ENCODE measurements around the gene FBXL13. TPM values are rescaled to one million over a fixed set of nuclear protein-coding genes. Genes with fewer than 3 reads are reported as not detected.
"Not testable (repeated sequence)": the region's sequence is repeated elsewhere in the genome, so short reads cannot be mapped to it uniquely, and the experiment has no call there.

FBXL13 gene
- total RNA-seq, 1 donor from 2014 or later: 3.7 TPM

GRCh38 chr7:103083210-103083609, 8.6 kb upstream of the FBXL13 start:
- no peaks in the 10 kb centered on the region for H3K4me1 ChIP-seq (ENCODE audit: control insufficient read depth in 3 of 3, insufficient read depth in 3 of 3, low read length in 3 of 3)
- no peaks in the 10 kb centered on the region for H3K9me3 ChIP-seq (ENCODE audit: control insufficient read depth in 3 of 3, low read length in 3 of 3)
- no peak overlapping the region for H3K4me3 ChIP-seq (ENCODE audit: low read length in 3 of 3)
- H3K9ac ChIP-seq (ENCODE audit: low read depth in 1 of 3, low read length in 3 of 3): no peak overlapping the region
- H3K36me3 ChIP-seq (ENCODE audit: control insufficient read depth in 3 of 3, insufficient read depth in 3 of 3, low read length in 3 of 3): peaks cover 11 to 25% (median 25%) of the 10 kb centered on the region in 3 donors
- no peak overlapping the region for H3K27ac ChIP-seq (ENCODE audit: low read depth, low read length)
- no peaks in the 10 kb centered on the region for H3K27me3 ChIP-seq (ENCODE audit: control insufficient read depth in 3 of 3, insufficient read depth in 3 of 3, low read length in 3 of 3)

GRCh38 chr7:103082497-103082896, 7.9 kb upstream of the FBXL13 start:
- Histone ChIP-seq H3K27ac (ENCODE audit: low read depth, low read length) (no peak overlapping the region), H3K27me3 (ENCODE audit: control insufficient read depth in 3 of 3, insufficient read depth in 3 of 3, low read length in 3 of 3) (no peaks in the 10 kb centered on the region), H3K36me3 (ENCODE audit: control insufficient read depth in 3 of 3, insufficient read depth in 3 of 3, low read length in 3 of 3) (peaks cover 11 to 25% (median 22%) of the 10 kb centered on the region in 3 donors), H3K9ac (ENCODE audit: low read depth in 1 of 3, low read length in 3 of 3) (no peak overlapping the region), H3K4me1 (ENCODE audit: control insufficient read depth in 3 of 3, insufficient read depth in 3 of 3, low read length in 3 of 3) (no peaks in the 10 kb centered on the region), H3K9me3 (ENCODE audit: control insufficient read depth in 3 of 3, low read length in 3 of 3) (no peaks in the 10 kb centered on the region), H3K4me3 (ENCODE audit: low read length in 3 of 3) (no peak overlapping the region)

- Histone ChIP-seq H3K27ac (ENCODE audit: low read depth, low read length) (no peak overlapping the region), H3K4me1 (ENCODE audit: control insufficient read depth in 3 of 3, insufficient read depth in 3 of 3, low read length in 3 of 3) (peaks cover 4 to 6% (median 6%) of the 10 kb centered on the region in 3 donors), H3K9me3 (ENCODE audit: control insufficient read depth in 3 of 3, low read length in 3 of 3) (no peaks in the 10 kb centered on the region), H3K27me3 (ENCODE audit: control insufficient read depth in 3 of 3, insufficient read depth in 3 of 3, low read length in 3 of 3) (no peaks in the 10 kb centered on the region), H3K4me3 (ENCODE audit: low read length in 3 of 3) (no peak overlapping the region), H3K36me3 (ENCODE audit: control insufficient read depth in 3 of 3, insufficient read depth in 3 of 3, low read length in 3 of 3) (peaks cover 11 to 17% (median 14%) of the 10 kb centered on the region in 3 donors), H3K9ac (ENCODE audit: low read depth in 1 of 3, low read length in 3 of 3) (no peak overlapping the region)
Observed at GRCh38 chr7:103080923-103081322, 6.3 kb upstream of the FBXL13 start.

- peaks cover 7 to 12% (median 10%) of the 10 kb centered on the region in 3 donors for H3K4me1 ChIP-seq (ENCODE audit: control insufficient read depth in 3 of 3, insufficient read depth in 3 of 3, low read length in 3 of 3)
- no peaks in the 10 kb centered on the region for H3K27me3 ChIP-seq (ENCODE audit: control insufficient read depth in 3 of 3, insufficient read depth in 3 of 3, low read length in 3 of 3)
- H3K27ac ChIP-seq (ENCODE audit: low read depth, low read length): no peak overlapping the region
- no peak overlapping the region for H3K4me3 ChIP-seq (ENCODE audit: low read length in 3 of 3)
- H3K36me3 ChIP-seq (ENCODE audit: control insufficient read depth in 3 of 3, insufficient read depth in 3 of 3, low read length in 3 of 3): peaks cover 10 to 13% (median 12%) of the 10 kb centered on the region in 3 donors
- H3K9ac ChIP-seq (ENCODE audit: low read depth in 1 of 3, low read length in 3 of 3): no peak overlapping the region
- no peaks in the 10 kb centered on the region for H3K9me3 ChIP-seq (ENCODE audit: control insufficient read depth in 3 of 3, low read length in 3 of 3)
Observed at GRCh38 chr7:103079836-103080235, 5.2 kb upstream of the FBXL13 start.

- H3K9me3 ChIP-seq (ENCODE audit: control insufficient read depth in 3 of 3, low read length in 3 of 3); H3K36me3 ChIP-seq (ENCODE audit: control insufficient read depth in 3 of 3, insufficient read depth in 3 of 3, low read length in 3 of 3); H3K9ac ChIP-seq (ENCODE audit: low read depth in 1 of 3, low read length in 3 of 3); H3K27ac ChIP-seq (ENCODE audit: low read depth, low read length); H3K4me3 ChIP-seq (ENCODE audit: low read length in 3 of 3); H3K27me3 ChIP-seq (ENCODE audit: control insufficient read depth in 3 of 3, insufficient read depth in 3 of 3, low read length in 3 of 3): not testable (repeated sequence)
- H3K4me1 ChIP-seq (ENCODE audit: control insufficient read depth in 3 of 3, insufficient read depth in 3 of 3, low read length in 3 of 3): peaks cover 12 to 22% (median 16%) of the 10 kb centered on the region in 3 donors
Observed at GRCh38 chr7:103078226-103078625, 3.6 kb upstream of the FBXL13 start.

- peaks cover 12 to 22% (median 16%) of the 10 kb centered on the region in 3 donors for H3K4me1 ChIP-seq (ENCODE audit: control insufficient read depth in 3 of 3, insufficient read depth in 3 of 3, low read length in 3 of 3)
- H3K4me3 ChIP-seq (ENCODE audit: low read length in 3 of 3): no peak overlapping the region
- H3K27ac ChIP-seq (ENCODE audit: low read depth, low read length): no peak overlapping the region
- no peaks in the 10 kb centered on the region for H3K27me3 ChIP-seq (ENCODE audit: control insufficient read depth in 3 of 3, insufficient read depth in 3 of 3, low read length in 3 of 3)
- no peaks in the 10 kb centered on the region for H3K36me3 ChIP-seq (ENCODE audit: control insufficient read depth in 3 of 3, insufficient read depth in 3 of 3, low read length in 3 of 3)
- no peak overlapping the region for H3K9ac ChIP-seq (ENCODE audit: low read depth in 1 of 3, low read length in 3 of 3)
- no peaks in the 10 kb centered on the region for H3K9me3 ChIP-seq (ENCODE audit: control insufficient read depth in 3 of 3, low read length in 3 of 3)
Observed at GRCh38 chr7:103077318-103077717, 2.7 kb upstream of the FBXL13 start.

- Histone ChIP-seq H3K27ac (ENCODE audit: low read depth, low read length) (no peak overlapping the region), H3K36me3 (ENCODE audit: control insufficient read depth in 3 of 3, insufficient read depth in 3 of 3, low read length in 3 of 3) (no peaks in the 10 kb centered on the region), H3K27me3 (ENCODE audit: control insufficient read depth in 3 of 3, insufficient read depth in 3 of 3, low read length in 3 of 3) (no peaks in the 10 kb centered on the region), H3K4me3 (ENCODE audit: low read length in 3 of 3) (no peak overlapping the region), H3K4me1 (ENCODE audit: control insufficient read depth in 3 of 3, insufficient read depth in 3 of 3, low read length in 3 of 3) (peaks cover 12 to 22% (median 16%) of the 10 kb centered on the region in 3 donors), H3K9me3 (ENCODE audit: control insufficient read depth in 3 of 3, low read length in 3 of 3) (no peaks in the 10 kb centered on the region), H3K9ac (ENCODE audit: low read depth in 1 of 3, low read length in 3 of 3) (no peak overlapping the region)
Observed at GRCh38 chr7:103076764-103077163, 2.2 kb upstream of the FBXL13 start.

GRCh38 chr7:103075337-103075918, 832 bp upstream of the FBXL13 start:
- H3K4me3 ChIP-seq (ENCODE audit: low read length in 3 of 3): peak overlapping the region; percentile 83 to 100 (median 99)
- peak overlapping the region; percentile 88 to 91 (median 88) for H3K9ac ChIP-seq (ENCODE audit: low read depth in 1 of 3, low read length in 3 of 3)
- no peaks in the 10 kb centered on the region for H3K27me3 ChIP-seq (ENCODE audit: control insufficient read depth in 3 of 3, insufficient read depth in 3 of 3, low read length in 3 of 3)
- H3K4me1 ChIP-seq (ENCODE audit: control insufficient read depth in 3 of 3, insufficient read depth in 3 of 3, low read length in 3 of 3): peaks cover 12 to 22% (median 16%) of the 10 kb centered on the region in 3 donors
- H3K36me3 ChIP-seq (ENCODE audit: control insufficient read depth in 3 of 3, insufficient read depth in 3 of 3, low read length in 3 of 3): no peaks in the 10 kb centered on the region
- no peaks in the 10 kb centered on the region for H3K9me3 ChIP-seq (ENCODE audit: control insufficient read depth in 3 of 3, low read length in 3 of 3)
- peak overlapping the region; percentile 76 for H3K27ac ChIP-seq (ENCODE audit: low read depth, low read length)

- peak overlapping the region; percentile 98 to 100 (median 99) for H3K4me3 ChIP-seq (ENCODE audit: low read length in 3 of 3)
- peak overlapping the region; percentile 76 for H3K27ac ChIP-seq (ENCODE audit: low read depth, low read length)
- peak overlapping the region; percentile 71 to 91 (median 84) for H3K9ac ChIP-seq (ENCODE audit: low read depth in 1 of 3, low read length in 3 of 3)
- no peaks in the 10 kb centered on the region for H3K36me3 ChIP-seq (ENCODE audit: control insufficient read depth in 3 of 3, insufficient read depth in 3 of 3, low read length in 3 of 3)
- peaks cover 12 to 22% (median 16%) of the 10 kb centered on the region in 3 donors for H3K4me1 ChIP-seq (ENCODE audit: control insufficient read depth in 3 of 3, insufficient read depth in 3 of 3, low read length in 3 of 3)
- no peaks in the 10 kb centered on the region for H3K27me3 ChIP-seq (ENCODE audit: control insufficient read depth in 3 of 3, insufficient read depth in 3 of 3, low read length in 3 of 3)
- H3K9me3 ChIP-seq (ENCODE audit: control insufficient read depth in 3 of 3, low read length in 3 of 3): no peaks in the 10 kb centered on the region
Observed at GRCh38 chr7:103073989-103074518, 542 bp downstream of the FBXL13 start.

- Histone ChIP-seq H3K27me3 (ENCODE audit: control insufficient read depth in 3 of 3, insufficient read depth in 3 of 3, low read length in 3 of 3) (no peaks in the 10 kb centered on the region), H3K36me3 (ENCODE audit: control insufficient read depth in 3 of 3, insufficient read depth in 3 of 3, low read length in 3 of 3) (no peaks in the 10 kb centered on the region), H3K9ac (ENCODE audit: low read depth in 1 of 3, low read length in 3 of 3) (no peak overlapping the region), H3K9me3 (ENCODE audit: control insufficient read depth in 3 of 3, low read length in 3 of 3) (no peaks in the 10 kb centered on the region), H3K4me3 (ENCODE audit: low read length in 3 of 3) (no peak overlapping the region), H3K4me1 (ENCODE audit: control insufficient read depth in 3 of 3, insufficient read depth in 3 of 3, low read length in 3 of 3) (peaks cover 9 to 18% (median 11%) of the 10 kb centered on the region in 3 donors), H3K27ac (ENCODE audit: low read depth, low read length) (no peak overlapping the region)
Observed at GRCh38 chr7:103071000-103071399, 3.6 kb downstream of the FBXL13 start.

Data from skeletal muscle tissue (tissue), 4 donors.